H1 (cell line): ENCODE data around the gene SYTL1. TPM values are rescaled to one million over a fixed set of nuclear protein-coding genes. Genes with fewer than 3 reads are reported as not detected.

Source experiments
- CTCF ChIA-PET: fragments of 300-600 bp; sonication (Branson Sonifier 250); formaldehyde crosslinking; loops from one replicate; lab custom pipeline; 2021; ENCODE audit not compliant: partially characterized antibody; lab: Charles Lee
- POLR2A ChIA-PET: fragments of 300-600 bp; sonication (Branson Sonifier 250); formaldehyde crosslinking; loops from one replicate; lab custom pipeline; 2021; ENCODE audit warnings: inconsistent platforms; ENCODE audit not compliant: partially characterized antibody; lab: Charles Lee
- DNase-seq, 2 experiments: peaks; one replicate each; pipeline versions ENCODE4 v3.0.0 to v3.0.0-alpha.2; 2010 to 2022; ENCODE audit warnings: low spot score in 2 of 2, low read depth in 1 of 2, mixed read lengths in 1 of 2
- FAIRE-seq: peaks from 2 replicates; lab custom pipeline; 2011; peaks lifted over from hg19 to GRCh38; lab: Jason Lieb, UNC
- H2AFZ ChIP-seq: 2 replicates; pipeline ENCODE4 v1.8.1; 2012; ENCODE audit warnings: low read length, inconsistent platforms
- H2AK5ac ChIP-seq: 2 replicates; pipeline ENCODE4 v1.6.1; 2013; ENCODE audit warnings: low read depth, low read length
- H2BK120ac ChIP-seq: replicated peaks from 2 replicates; pipeline ENCODE3; 2013; ENCODE audit warnings: low read depth, low read length, inconsistent platforms
- H2BK12ac ChIP-seq: 2 replicates; pipeline ENCODE4 v1.6.1; 2013; ENCODE audit warnings: low read depth, low read length
- H2BK15ac ChIP-seq: 2 replicates; pipeline ENCODE4 v1.6.1; 2013; ENCODE audit warnings: low read length
- H2BK20ac ChIP-seq: 2 replicates; pipeline ENCODE4 v1.6.1; 2013; ENCODE audit warnings: low read length
- H2BK5ac ChIP-seq: 2 replicates; pipeline ENCODE4 v1.6.1; 2013; ENCODE audit warnings: low read depth, low read length
- H3K14ac ChIP-seq: 2 replicates; pipeline ENCODE4 v1.6.1; 2013; ENCODE audit warnings: inconsistent platforms; ENCODE audit not compliant: insufficient read length
- H3K18ac ChIP-seq: 2 replicates; pipeline ENCODE4 v1.6.1; 2013; ENCODE audit warnings: low read length; ENCODE audit errors: extremely low read depth
- H3K23ac ChIP-seq: 2 replicates; pipeline ENCODE4 v1.6.1; 2013; ENCODE audit warnings: inconsistent platforms; ENCODE audit not compliant: insufficient read length
- H3K23me2 ChIP-seq: 2 replicates; pipeline ENCODE4 v1.6.1; 2013; ENCODE audit warnings: low read depth, low read length
- H3K27ac ChIP-seq: 2 replicates; pipeline ENCODE4 v1.6.1; 2011; ENCODE audit warnings: low read depth, low read length, inconsistent platforms
- H3K27me3 ChIP-seq, 4 experiments: replicated peaks in 1 of 4; 1 replicate in 1 of 4; 2 replicates in 3 of 4; pipeline versions ENCODE4 v1.6.1 to v1.8.1; 2011 to 2013; ENCODE audit warnings: low read length in 3 of 4, mild to moderate bottlenecking in 3 of 4, inconsistent platforms in 2 of 4, mixed read lengths in 2 of 4, moderate library complexity in 1 of 4; ENCODE audit not compliant: control insufficient read depth in 3 of 4, insufficient read depth in 3 of 4; ENCODE audit errors: extremely low read depth in 1 of 4
- H3K36me3 ChIP-seq, 4 experiments: 2 replicates each; pipeline versions ENCODE4 v1.6.1 to v1.8.1; 2011 to 2013; ENCODE audit warnings: mild to moderate bottlenecking in 4 of 4, low read length in 3 of 4, moderate library complexity in 2 of 4, control low read depth in 1 of 4, inconsistent platforms in 1 of 4; ENCODE audit not compliant: insufficient read depth in 4 of 4, control insufficient read depth in 2 of 4
- H3K4ac ChIP-seq: replicated peaks from 2 replicates; pipeline ENCODE3; 2013; ENCODE audit warnings: low read length, low read depth, mixed read lengths, inconsistent platforms; ENCODE audit not compliant: insufficient read length
- H3K4me1 ChIP-seq, 4 experiments: replicated peaks in 1 of 4; 1 replicate in 1 of 4; 2 replicates in 3 of 4; pipeline versions ENCODE4 v1.6.1 to v1.8.1; 2011 to 2013; ENCODE audit warnings: low read length in 3 of 4, inconsistent platforms in 2 of 4, mixed read lengths in 1 of 4; ENCODE audit not compliant: insufficient read depth in 4 of 4, control insufficient read depth in 3 of 4
- H3K4me2 ChIP-seq, 2 experiments: 2 replicates each; pipeline versions ENCODE4 v1.6.1 to v1.8.1; 2011 to 2013; ENCODE audit warnings: low read depth in 2 of 2, low read length in 2 of 2, control low read depth in 1 of 2, inconsistent platforms in 1 of 2, mild to moderate bottlenecking in 1 of 2; ENCODE audit not compliant: insufficient read depth in 1 of 2
- H3K4me3 ChIP-seq, 4 experiments: fragments of 200-600, 300-600 bp in 1 of 4; sonication (generic), shearing (Covaris generic), sonication (Bioruptor Twin) in 1 of 4; 2 replicates each; pipeline versions ENCODE4 v1.5.1 to v1.8.1; 2011 to 2016; ENCODE audit warnings: low read length in 4 of 4, low read depth in 3 of 4, control low read depth in 2 of 4, inconsistent platforms in 2 of 4, mild to moderate bottlenecking in 2 of 4, mixed read lengths in 1 of 4, moderate library complexity in 1 of 4; ENCODE audit not compliant: insufficient read depth in 2 of 4; ENCODE audit errors: extremely low read depth in 1 of 4
- H3K56ac ChIP-seq: replicated peaks from 2 replicates; pipeline ENCODE3; 2013; ENCODE audit warnings: low read depth, mild to moderate bottlenecking, mixed read lengths, low read length, inconsistent platforms; ENCODE audit not compliant: insufficient read length
- H3K79me1 ChIP-seq: 2 replicates; pipeline ENCODE4 v1.6.1; 2013; ENCODE audit warnings: low read depth, low read length, control low read depth
- H3K79me2 ChIP-seq, 2 experiments: 2 replicates each; pipeline versions ENCODE4 v1.6.1 to v1.8.1; 2012 to 2013; ENCODE audit warnings: low read length in 2 of 2, mild to moderate bottlenecking in 2 of 2, inconsistent platforms in 1 of 2; ENCODE audit not compliant: insufficient read depth in 2 of 2, control insufficient read depth in 1 of 2
- H3K9ac ChIP-seq, 4 experiments: replicated peaks in 1 of 4; 1 replicate in 1 of 4; 2 replicates in 3 of 4; pipeline versions ENCODE4 v1.6.1 to v1.8.1; 2011 to 2013; ENCODE audit warnings: low read depth in 3 of 4, low read length in 3 of 4, control low read depth in 2 of 4, mild to moderate bottlenecking in 2 of 4, moderate library complexity in 2 of 4, inconsistent platforms in 1 of 4; ENCODE audit errors: extremely low read depth in 1 of 4
- H3K9me3 ChIP-seq, 2 experiments: 2 replicates each; pipeline versions ENCODE4 v1.6.1 to v1.8.1; 2012 to 2013; ENCODE audit warnings: mild to moderate bottlenecking in 2 of 2, moderate library complexity in 2 of 2, control low read depth in 1 of 2, inconsistent platforms in 1 of 2, low read depth in 1 of 2, low read length in 1 of 2, mixed read lengths in 1 of 2; ENCODE audit not compliant: insufficient read depth in 2 of 2
- H4K20me1 ChIP-seq, 2 experiments: replicated peaks in 1 of 2; 2 replicates each; pipeline versions ENCODE3 to v1.8.1; 2011 to 2013; ENCODE audit warnings: inconsistent platforms in 2 of 2, low read length in 2 of 2, mild to moderate bottlenecking in 1 of 2; ENCODE audit not compliant: insufficient read depth in 2 of 2, control insufficient read depth in 1 of 2
- H4K5ac ChIP-seq: 2 replicates; pipeline ENCODE4 v1.6.1; 2013; ENCODE audit warnings: low read length, low read depth, mixed read lengths, inconsistent platforms; ENCODE audit not compliant: insufficient read length
- H4K8ac ChIP-seq: 2 replicates; pipeline ENCODE4 v1.8.0; 2013; ENCODE audit warnings: mild to moderate bottlenecking, moderate library complexity, low read length, inconsistent platforms; ENCODE audit not compliant: insufficient read depth; ENCODE audit errors: extremely low read depth
- H4K91ac ChIP-seq: replicated peaks from 2 replicates; pipeline ENCODE3; 2013; ENCODE audit warnings: low read length, mixed read lengths, inconsistent platforms; ENCODE audit not compliant: insufficient read length
- CHD1 ChIP-seq: IDR thresholded peaks from 2 replicates; pipeline ENCODE4 v1.6.1; 2012; ENCODE audit warnings: low read depth, low read length, improper control_type of control experiment
- CREB1 ChIP-seq: IDR thresholded peaks from 2 replicates; pipeline ENCODE4 v1.6.1; 2012; ENCODE audit warnings: inconsistent platforms
- JUND ChIP-seq: IDR thresholded peaks from 2 replicates; pipeline ENCODE4 v1.6.1; 2011; ENCODE audit warnings: mild to moderate bottlenecking, improper control_type of control experiment, low read length
- KDM4A ChIP-seq: IDR thresholded peaks from one replicate; pipeline ENCODE4 v1.7.1; 2012; ENCODE audit warnings: low read depth, mild to moderate bottlenecking, moderate library complexity, low read length, inconsistent platforms; ENCODE audit not compliant: severe bottlenecking
- MAFK ChIP-seq: IDR thresholded peaks from 2 replicates; pipeline ENCODE4 v1.6.1; 2012; ENCODE audit warnings: low read depth, mild to moderate bottlenecking, improper control_type of control experiment, low read length
- NANOG ChIP-seq: IDR thresholded peaks from 2 replicates; pipeline ENCODE4 v1.6.1; 2011; ENCODE audit warnings: low read length, low read depth, mild to moderate bottlenecking, inconsistent platforms; ENCODE audit not compliant: insufficient read depth, poor library complexity, severe bottlenecking
- POLR2AphosphoS5 ChIP-seq: IDR thresholded peaks from 2 replicates; pipeline ENCODE4 v1.6.1; 2011; ENCODE audit warnings: low read depth, low read length
- RNF2 ChIP-seq: fragments of 200-900, 300-1000 bp; sonication (generic); IDR thresholded peaks from 2 replicates; pipeline ENCODE4 v1.7.1; 2016; ENCODE audit warnings: borderline replicate concordance, low read depth, mild to moderate bottlenecking, antibody characterized with exemption, low read length; ENCODE audit not compliant: poor library complexity, severe bottlenecking; ENCODE audit errors: missing control alignments
- SRF ChIP-seq: IDR thresholded peaks from 2 replicates; pipeline ENCODE4 v1.6.1; 2011; ENCODE audit warnings: mild to moderate bottlenecking, low read depth, low read length, moderate library complexity
- TAF7 ChIP-seq: optimal IDR thresholded peaks from 2 replicates; pipeline ENCODE3; 2011; ENCODE audit warnings: low read depth, mild to moderate bottlenecking, inconsistent platforms, low read length, moderate library complexity, borderline replicate concordance
- whole genome bisulfite sequencing, 2 experiments: shearing (Covaris generic) in 1 of 2; methylation state at CpG; one replicate each; pipeline versions ENCODE4 v1.1.6 to v1.1.7; 2013 to 2015; ENCODE audit warnings: low lambda C conversion rate in 2 of 2, mixed read lengths in 2 of 2, inconsistent platforms in 1 of 2, low coverage in 1 of 2, missing lambda C conversion rate in 1 of 2; ENCODE audit not compliant: insufficient replicate concordance in 2 of 2, insufficient coverage in 1 of 2, insufficient read length in 1 of 2; ENCODE audit errors: extremely low coverage in 1 of 2, missing lambda C conversion rate in 1 of 2; 5-methylcytosine and 5-hydroxymethylcytosine counted together
- polyA plus RNA-seq, 7 experiments: library from polyadenylated mRNA; depleted of rRNA in 3 of 7; stranded (reverse) in 5 of 7; unstranded in 2 of 7; fragments of >200 nt in 5 of 7; fragments of 200-250 nt in 2 of 7; gene quantifications; 1 replicate in 5 of 7; 2 replicates in 1 of 7; 4 replicates in 1 of 7; pipeline versions ENCODE4 v1.2.1 to v1.2.3, GENCODE V29; 2011 to 2013; ENCODE audit warnings: missing spikeins in 2 of 7, mixed read lengths in 2 of 7
- total RNA-seq: library from RNA; stranded (reverse); fragmentation: NEBNext Ultra II Directional; extraction: Animal tissue kit (Norgen Biotek cat#: 25700); gene quantifications from 2 replicates; pipeline ENCODE4 v1.2.1, GENCODE V29; 2021

The SYTL1 gene
- total and polyA plus RNA-seq, 2 of the 8 experiments (the other 6 are each of a cell fraction or from before 2014, with no cell fraction given): 6.4 to 19.5 TPM

DNA sequence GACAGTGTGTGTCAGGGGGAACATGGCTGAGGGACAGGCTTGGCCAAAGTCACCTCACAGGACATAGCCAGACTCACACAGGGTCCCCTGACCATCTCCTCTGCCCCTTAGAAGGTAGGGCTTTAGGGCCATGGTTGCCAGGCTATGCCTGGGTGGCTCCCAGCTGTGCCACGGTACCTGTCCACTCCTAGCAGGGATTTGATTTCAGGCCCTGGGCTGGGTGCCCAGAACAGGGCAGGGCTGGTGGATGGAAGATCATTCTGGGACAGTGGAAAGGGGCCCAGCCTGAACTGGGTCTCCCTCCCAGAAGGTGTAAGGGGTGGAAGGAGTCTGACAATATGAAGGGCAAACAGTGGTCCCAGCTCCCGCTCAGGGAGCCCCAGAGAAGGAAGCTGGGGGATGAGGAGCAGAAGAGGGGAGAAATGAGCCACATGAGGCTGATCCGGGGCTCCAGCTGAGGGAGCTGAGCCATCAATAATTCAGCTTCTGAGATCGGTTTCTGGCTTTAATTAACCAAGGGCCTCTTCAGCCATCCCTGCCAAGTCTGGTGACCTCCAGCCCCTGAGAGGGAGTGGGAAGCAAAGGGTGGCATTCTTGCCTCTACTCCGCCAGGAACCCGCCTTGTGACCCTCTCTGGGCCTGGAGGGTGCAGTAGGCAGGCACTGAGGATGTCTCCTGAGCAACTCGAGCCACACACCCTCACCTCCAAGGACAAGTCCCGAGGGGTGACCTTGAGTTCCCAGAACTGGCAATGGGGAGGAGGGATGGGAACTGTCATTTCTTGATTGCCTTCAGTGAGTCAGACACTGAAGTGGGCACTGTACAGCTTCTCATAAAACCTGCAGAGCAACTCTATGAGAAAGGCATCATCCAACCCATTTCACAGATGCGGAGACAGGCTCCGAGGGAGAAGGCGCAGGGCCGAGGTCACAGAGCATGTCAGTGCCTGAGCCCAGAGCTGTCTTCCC, 39.2 kb downstream of the SYTL1 start:
- Histone ChIP-seq H4K8ac (no peak overlapping the region), H3K9me3 (no peaks in the 10 kb centered on the region), H3K36me3 (no peaks in the 10 kb centered on the region), H4K5ac (no peak overlapping the region), H4K91ac (no peak overlapping the region), H3K4me2 (no peak overlapping the region), H2AFZ (no peak overlapping the region), H3K9ac (no peak overlapping the region), H2AK5ac (0 out of 2 replicates have a peak overlapping the region, but pooled peaks have one; percentile 5), H4K20me1 (no peaks in the 10 kb centered on the region), H3K27me3 (peaks cover 0 to 16% (median 9%) of the 10 kb centered on the region in 4 experiments; a peak in 6 of 7 replicates), H2BK12ac (no peak overlapping the region), H3K4me1 (peaks cover 0 to 7% (median 0%) of the 10 kb centered on the region in 4 experiments; a peak in 2 of 7 replicates), H3K79me2 (no peaks in the 10 kb centered on the region), H3K18ac (no peak overlapping the region), H3K4ac (no peak overlapping the region), H2BK20ac (no peak overlapping the region), H2BK15ac (no peak overlapping the region), H3K4me3 (no peak overlapping the region), H3K23ac (no peak overlapping the region), H2BK5ac (no peak overlapping the region), H2BK120ac (no peak overlapping the region), H3K79me1 (no peaks in the 10 kb centered on the region), H3K23me2 (peaks cover 4% of the 10 kb centered on the region; the same call in 1 of the 2 replicates), H3K14ac (no peak overlapping the region), H3K56ac (no peak overlapping the region), H3K27ac (no peak overlapping the region)
- no peak for DNase-seq
- WGBS, 2 experiments: 92% methylated on average over 12 of the region's 12 CpGs; no CpG with 5 or more reads in 1 of the 2 experiments
- POLR2A ChIA-PET: interaction anchor here (1.0 to 3.7 kb wide), 4 partner anchors 10 to 226 kb away, joined by 3 to 18 read pairs (median 8); partner anchors contain the start of genes MAP3K6 and SLC9A1
- CTCF ChIA-PET: interaction anchor here (0.6 to 18.9 kb wide), 15 partner anchors 9 to 279 kb away, joined by 3 to 625 read pairs (median 4); partner anchors contain the start of genes AHDC1, FCN3, GPR3 and MAP3K6
- FAIRE-seq: no peak
- TF ChIP-seq POLR2AphosphoS5 (no peak), CHD1 (no peak), TAF7 (no peak), JUND (no peak), KDM4A (no peak), MAFK (no peak), RNF2 (no peak), CREB1 (no peak), NANOG (no peak), SRF (no peak)
